ENCODE results near the gene HMGCL. TPM values are rescaled to one million over a fixed set of nuclear protein-coding genes. Genes with fewer than 3 reads are reported as not detected.
A peak's percentile ranks its signal among the peaks of the same experiment; 100 is the strongest.

The HMGCL gene
- total and polyA plus RNA-seq, 2 of the 13 experiments (the other 11 are each of a cell fraction or from before 2014, with no cell fraction given), result 21.3 to 41.4 TPM

DNA sequence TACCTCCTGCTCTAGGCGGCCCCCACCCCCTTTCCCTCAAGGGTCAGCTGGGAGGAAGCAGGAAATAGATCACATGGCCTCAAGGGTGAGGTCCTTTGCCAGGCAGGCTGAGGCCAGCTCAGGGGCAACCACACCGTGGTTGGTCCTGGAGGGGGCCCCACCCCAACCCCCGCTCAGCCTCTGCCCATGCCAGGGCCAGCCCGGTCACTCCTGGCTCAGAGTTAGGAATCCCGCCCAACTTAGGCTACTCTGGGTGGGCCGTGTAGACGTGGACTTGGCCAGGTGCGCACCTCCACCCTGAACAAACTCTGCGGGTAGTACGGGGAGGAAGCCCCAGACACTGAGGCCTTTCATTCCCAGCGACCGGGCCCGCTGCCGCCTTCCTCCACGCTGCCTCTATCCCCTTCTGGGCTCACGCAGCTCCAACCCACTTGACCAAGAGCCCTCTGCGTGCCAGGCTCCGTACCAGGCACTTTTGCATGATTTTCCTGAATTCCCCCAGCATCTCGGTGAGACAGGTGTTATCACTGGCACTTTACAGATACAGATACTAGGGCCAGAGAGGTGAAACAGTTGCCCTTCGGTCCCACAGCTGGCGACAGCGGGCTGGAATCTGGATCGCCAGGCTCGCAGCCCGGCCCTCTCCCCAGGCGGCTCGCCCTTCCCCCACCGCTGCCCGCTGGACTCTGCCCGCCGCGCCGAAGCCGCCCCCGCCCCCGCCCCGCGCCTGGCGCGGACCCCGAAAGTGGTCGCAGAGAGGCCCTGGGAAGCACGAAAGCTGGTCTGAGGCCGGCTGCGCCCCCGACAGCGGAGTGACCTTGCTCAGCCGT is 25.4 kb downstream of the HMGCL start (continued):
- TF ChIP-seq, protein P1, sequence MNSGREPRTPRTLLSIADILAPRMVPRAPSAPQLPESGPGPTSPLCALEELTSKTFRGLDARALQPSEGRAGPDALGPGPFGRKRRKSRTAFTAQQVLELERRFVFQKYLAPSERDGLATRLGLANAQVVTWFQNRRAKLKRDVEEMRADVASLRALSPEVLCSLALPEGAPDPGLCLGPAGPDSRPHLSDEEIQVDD (CRISPR knock-in tag; IDR thresholded peaks at IDR 0.05; ENCODE audit: borderline replicate concordance), result no peak; the same call in 1 of the 2 replicates
- no peak for TF ChIP-seq ARHGAP35 (CRISPR knock-in tag; IDR thresholded peaks at IDR 0.05; ENCODE audit: borderline replicate concordance)
- TF ChIP-seq, protein P2, sequence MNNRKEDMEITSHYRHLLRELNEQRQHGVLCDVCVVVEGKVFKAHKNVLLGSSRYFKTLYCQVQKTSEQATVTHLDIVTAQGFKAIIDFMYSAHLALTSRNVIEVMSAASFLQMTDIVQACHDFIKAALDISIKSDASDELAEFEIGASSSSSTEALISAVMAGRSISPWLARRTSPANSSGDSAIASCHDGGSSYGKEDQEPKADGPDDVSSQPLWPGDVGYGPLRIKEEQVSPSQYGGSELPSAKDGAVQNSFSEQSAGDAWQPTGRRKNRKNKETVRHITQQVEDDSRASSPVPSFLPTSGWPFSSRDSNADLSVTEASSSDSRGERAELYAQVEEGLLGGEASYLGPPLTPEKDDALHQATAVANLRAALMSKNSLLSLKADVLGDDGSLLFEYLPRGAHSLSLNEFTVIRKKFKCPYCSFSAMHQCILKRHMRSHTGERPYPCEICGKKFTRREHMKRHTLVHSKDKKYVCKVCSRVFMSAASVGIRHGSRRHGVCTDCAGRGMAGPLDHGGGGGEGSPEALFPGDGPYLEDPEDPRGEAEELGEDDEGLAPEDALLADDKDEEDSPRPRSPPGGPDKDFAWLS (CRISPR knock-in tag; IDR thresholded peaks at IDR 0.05; ENCODE audit: borderline replicate concordance), result no peak
- no peak for TF ChIP-seq ZNF432 (CRISPR knock-in tag; IDR thresholded peaks at IDR 0.05; ENCODE audit: borderline replicate concordance)
- TF ChIP-seq THAP9 (CRISPR knock-in tag; IDR thresholded peaks at IDR 0.05; ENCODE audit: borderline replicate concordance), result no peak
- TF ChIP-seq ZNF644 (CRISPR knock-in tag; IDR thresholded peaks at IDR 0.05; ENCODE audit: low read depth), result no peak
- no peak for TF ChIP-seq TIGD3 (CRISPR knock-in tag; IDR thresholded peaks at IDR 0.05; ENCODE audit: borderline replicate concordance)
- peak; percentile 32; the same call in 1 of the 2 replicates for TF ChIP-seq SRY (CRISPR knock-in tag; IDR thresholded peaks at IDR 0.05)
- TF ChIP-seq, protein P3, sequence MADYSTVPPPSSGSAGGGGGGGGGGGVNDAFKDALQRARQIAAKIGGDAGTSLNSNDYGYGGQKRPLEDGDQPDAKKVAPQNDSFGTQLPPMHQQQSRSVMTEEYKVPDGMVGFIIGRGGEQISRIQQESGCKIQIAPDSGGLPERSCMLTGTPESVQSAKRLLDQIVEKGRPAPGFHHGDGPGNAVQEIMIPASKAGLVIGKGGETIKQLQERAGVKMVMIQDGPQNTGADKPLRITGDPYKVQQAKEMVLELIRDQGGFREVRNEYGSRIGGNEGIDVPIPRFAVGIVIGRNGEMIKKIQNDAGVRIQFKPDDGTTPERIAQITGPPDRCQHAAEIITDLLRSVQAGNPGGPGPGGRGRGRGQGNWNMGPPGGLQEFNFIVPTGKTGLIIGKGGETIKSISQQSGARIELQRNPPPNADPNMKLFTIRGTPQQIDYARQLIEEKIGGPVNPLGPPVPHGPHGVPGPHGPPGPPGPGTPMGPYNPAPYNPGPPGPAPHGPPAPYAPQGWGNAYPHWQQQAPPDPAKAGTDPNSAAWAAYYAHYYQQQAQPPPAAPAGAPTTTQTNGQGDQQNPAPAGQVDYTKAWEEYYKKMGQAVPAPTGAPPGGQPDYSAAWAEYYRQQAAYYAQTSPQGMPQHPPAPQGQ (CRISPR knock-in tag; IDR thresholded peaks at IDR 0.05; ENCODE audit: borderline replicate concordance), result no peak; the same call in 1 of the 2 replicates
- no peak for TF ChIP-seq ZNF7 (CRISPR knock-in tag; IDR thresholded peaks at IDR 0.05)
- TF ChIP-seq ZNF264 (CRISPR knock-in tag; IDR thresholded peaks at IDR 0.05), result no peak
- no peak for TF ChIP-seq NCOA5 (CRISPR knock-in tag; IDR thresholded peaks at IDR 0.05)
- TF ChIP-seq ZFP82 (CRISPR knock-in tag; IDR thresholded peaks at IDR 0.05; ENCODE audit: borderline replicate concordance), result no peak; the same call in 1 of the 2 replicates
- no peak for TF ChIP-seq HMGA1 (CRISPR knock-in tag; conservative IDR thresholded peaks at IDR 0.05)
- TF ChIP-seq FOXK1 (CRISPR knock-in tag; IDR thresholded peaks at IDR 0.05; ENCODE audit: borderline replicate concordance, low read depth), result peak; percentile 3; the same call in 1 of the 2 replicates
- TF ChIP-seq, protein P4, sequence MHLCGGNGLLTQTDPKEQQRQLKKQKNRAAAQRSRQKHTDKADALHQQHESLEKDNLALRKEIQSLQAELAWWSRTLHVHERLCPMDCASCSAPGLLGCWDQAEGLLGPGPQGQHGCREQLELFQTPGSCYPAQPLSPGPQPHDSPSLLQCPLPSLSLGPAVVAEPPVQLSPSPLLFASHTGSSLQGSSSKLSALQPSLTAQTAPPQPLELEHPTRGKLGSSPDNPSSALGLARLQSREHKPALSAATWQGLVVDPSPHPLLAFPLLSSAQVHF (CRISPR knock-in tag; IDR thresholded peaks at IDR 0.05), result no peak
- no peak for TF ChIP-seq ZNF704 (CRISPR knock-in tag; IDR thresholded peaks at IDR 0.05; ENCODE audit: borderline replicate concordance)
